ENCODE measurements around the gene LRRIQ4.

- TF ChIP-seq SUZ12 (IDR thresholded peaks at IDR 0.05) = no peak
- TF ChIP-seq BHLHE40 (IDR thresholded peaks at IDR 0.05; ENCODE audit: borderline replicate concordance) = no peak
- no peak for TF ChIP-seq LEF1 (IDR thresholded peaks at IDR 0.05; ENCODE audit: borderline replicate concordance)
- no peak for TF ChIP-seq SP1 (IDR thresholded peaks at IDR 0.05)
- TF ChIP-seq, protein P1, sequence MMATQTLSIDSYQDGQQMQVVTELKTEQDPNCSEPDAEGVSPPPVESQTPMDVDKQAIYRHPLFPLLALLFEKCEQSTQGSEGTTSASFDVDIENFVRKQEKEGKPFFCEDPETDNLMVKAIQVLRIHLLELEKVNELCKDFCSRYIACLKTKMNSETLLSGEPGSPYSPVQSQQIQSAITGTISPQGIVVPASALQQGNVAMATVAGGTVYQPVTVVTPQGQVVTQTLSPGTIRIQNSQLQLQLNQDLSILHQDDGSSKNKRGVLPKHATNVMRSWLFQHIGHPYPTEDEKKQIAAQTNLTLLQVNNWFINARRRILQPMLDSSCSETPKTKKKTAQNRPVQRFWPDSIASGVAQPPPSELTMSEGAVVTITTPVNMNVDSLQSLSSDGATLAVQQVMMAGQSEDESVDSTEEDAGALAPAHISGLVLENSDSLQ (IDR thresholded peaks at IDR 0.05) = no peak
- no peak for TF ChIP-seq FOXA1 (IDR thresholded peaks at IDR 0.05)
- no peak for TF ChIP-seq ARNT (IDR thresholded peaks at IDR 0.05)
- no peak for TF ChIP-seq L3MBTL2 (conservative IDR thresholded peaks at IDR 0.05)
- no peak for TF ChIP-seq TARDBP (IDR thresholded peaks at IDR 0.05)
- no peak for TF ChIP-seq FOXM1 (IDR thresholded peaks at IDR 0.05; ENCODE audit: borderline replicate concordance)
- no peak for TF ChIP-seq ELF4 (IDR thresholded peaks at IDR 0.05)
- no peak for TF ChIP-seq ZNF384 (IDR thresholded peaks at IDR 0.05)
- no peak for TF ChIP-seq HDGF (IDR thresholded peaks at IDR 0.05; ENCODE audit: borderline replicate concordance)
These were observed 34.8 kb upstream of the LRRIQ4 start for GRCh38 chr3:169777822-169778221.

Measured in HEK293T (cell line).